HG02938 (cell line): ENCODE results near the gene PRTN3.
"Not testable (repeated sequence)": the region's sequence is repeated elsewhere in the genome, so short reads cannot be mapped to it uniquely, and the experiment has no call there.

Source experiments
- ATAC-seq: cut with Tn5 transposase; IDR thresholded peaks from one replicate; pipeline ENCODE4 v1.9.1; 2021; ENCODE audit warnings: mild to moderate bottlenecking, moderate library complexity; ENCODE audit not compliant: unreplicated experiment

PRTN3 gene

DNA sequence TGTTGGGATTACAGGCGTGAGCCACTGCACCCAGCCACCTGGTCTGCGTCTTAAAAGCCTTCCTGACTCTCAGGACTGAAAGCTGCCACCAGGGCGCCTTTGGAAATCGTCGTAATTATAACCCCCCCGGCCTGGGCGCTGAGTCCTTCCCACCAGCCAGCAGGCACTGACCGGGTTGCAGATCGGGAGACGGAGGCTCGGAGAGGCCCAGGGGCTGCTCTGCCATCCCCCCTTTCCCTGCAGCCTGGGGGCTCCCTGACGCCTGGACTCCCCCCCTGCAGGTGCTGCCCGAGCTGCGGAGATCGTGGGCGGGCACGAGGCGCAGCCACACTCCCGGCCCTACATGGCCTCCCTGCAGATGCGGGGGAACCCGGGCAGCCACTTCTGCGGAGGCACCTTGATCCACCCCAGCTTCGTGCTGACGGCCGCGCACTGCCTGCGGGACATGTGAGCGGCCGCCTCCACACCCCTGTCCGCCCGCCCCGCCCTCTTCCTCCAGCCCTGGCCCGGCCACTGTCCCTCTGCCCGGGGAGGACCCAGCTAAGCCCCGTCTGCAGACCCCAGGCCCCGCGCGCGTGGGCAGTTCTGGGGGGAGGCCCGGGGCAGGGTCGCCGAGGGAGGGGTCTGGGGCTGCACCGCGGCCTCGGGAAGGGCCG lies 2.5 kb downstream of the PRTN3 start:
- ATAC-seq = no peak

DNA sequence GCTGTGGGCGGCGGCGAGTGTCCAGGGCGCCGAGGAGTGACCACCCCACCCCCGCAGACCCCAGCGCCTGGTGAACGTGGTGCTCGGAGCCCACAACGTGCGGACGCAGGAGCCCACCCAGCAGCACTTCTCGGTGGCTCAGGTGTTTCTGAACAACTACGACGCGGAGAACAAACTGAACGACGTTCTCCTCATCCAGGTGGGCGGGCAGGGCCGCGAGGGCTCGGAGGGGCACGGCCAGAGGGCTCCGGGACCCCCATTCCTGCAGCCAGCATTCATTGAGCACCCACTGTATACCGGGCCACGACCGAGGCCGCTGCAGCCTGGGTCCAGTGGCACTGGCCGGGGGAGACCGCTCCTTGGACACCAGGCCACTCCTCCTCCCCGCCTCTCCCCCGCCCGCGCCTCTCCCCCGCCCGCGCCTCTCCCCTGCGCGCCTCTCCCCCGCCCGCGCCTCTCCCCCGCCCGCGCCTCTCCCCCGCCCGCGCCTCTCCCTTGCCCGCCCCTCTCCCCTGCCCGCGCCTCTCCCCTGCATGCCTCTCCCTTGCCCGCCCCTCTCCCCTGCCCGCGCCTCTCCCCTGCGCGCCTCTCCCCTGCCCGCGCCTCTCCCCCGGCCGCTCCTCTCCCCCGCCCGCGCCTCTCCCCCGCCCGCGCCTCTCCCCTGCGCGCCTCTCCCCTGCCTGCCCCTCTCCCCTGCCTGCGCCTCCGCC lies 3.2 kb downstream of the PRTN3 start:
- ATAC-seq = no peak

DNA sequence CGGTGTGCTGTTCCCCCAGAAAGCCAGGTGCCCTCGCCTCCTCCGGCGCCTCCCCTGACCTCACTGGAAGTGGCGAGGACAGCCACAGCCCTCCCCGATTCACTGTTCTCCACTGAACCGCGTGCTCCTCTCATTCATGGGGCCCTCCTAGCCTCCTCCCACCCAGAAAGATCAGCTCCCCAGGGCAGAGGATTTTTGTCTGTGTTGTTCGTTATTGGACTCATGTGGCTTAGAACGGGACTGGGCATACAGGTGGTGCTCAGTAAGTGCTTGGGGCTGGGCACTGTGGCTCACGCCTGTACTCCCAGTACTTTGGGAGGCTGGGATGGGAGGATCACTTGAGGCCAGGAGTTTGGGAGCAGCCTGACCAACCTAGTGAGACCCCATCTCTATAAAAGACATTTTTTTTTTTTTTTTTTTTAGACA lies 3.8 kb downstream of the PRTN3 start:
- ATAC-seq = no peak

DNA sequence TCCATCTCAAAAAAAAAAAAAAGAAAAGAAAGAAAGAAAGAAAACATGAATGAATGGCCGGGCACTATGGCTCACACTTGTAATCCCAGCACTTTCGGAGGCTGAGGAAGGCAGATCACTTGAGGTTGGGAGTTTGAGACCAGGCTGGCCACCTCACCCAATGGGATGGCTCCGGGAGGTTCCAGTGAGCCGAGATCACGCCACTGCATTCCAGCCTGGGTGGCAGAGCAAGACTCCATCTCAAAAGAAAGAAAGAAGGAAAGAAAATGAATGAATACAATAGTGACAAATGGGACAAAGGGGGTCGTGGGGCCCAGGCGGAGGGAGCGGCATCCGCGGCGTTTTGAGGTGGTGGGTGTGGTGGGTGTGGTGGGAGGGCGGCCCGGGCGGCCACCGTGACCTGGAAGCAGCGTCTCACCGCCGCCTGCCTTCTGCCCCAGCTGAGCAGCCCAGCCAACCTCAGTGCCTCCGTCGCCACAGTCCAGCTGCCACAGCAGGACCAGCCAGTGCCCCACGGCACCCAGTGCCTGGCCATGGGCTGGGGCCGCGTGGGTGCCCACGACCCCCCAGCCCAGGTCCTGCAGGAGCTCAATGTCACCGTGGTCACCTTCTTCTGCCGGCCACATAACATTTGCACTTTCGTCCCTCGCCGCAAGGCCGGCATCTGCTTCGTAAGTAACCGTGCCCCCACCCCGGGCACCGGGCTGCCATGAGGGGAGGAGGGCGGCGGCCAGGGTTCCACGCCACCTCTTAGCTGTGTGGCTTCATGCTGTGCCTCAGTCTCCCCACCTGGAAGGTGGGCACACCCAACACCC lies 5.1 kb downstream of the PRTN3 start:
- ATAC-seq = no peak

DNA sequence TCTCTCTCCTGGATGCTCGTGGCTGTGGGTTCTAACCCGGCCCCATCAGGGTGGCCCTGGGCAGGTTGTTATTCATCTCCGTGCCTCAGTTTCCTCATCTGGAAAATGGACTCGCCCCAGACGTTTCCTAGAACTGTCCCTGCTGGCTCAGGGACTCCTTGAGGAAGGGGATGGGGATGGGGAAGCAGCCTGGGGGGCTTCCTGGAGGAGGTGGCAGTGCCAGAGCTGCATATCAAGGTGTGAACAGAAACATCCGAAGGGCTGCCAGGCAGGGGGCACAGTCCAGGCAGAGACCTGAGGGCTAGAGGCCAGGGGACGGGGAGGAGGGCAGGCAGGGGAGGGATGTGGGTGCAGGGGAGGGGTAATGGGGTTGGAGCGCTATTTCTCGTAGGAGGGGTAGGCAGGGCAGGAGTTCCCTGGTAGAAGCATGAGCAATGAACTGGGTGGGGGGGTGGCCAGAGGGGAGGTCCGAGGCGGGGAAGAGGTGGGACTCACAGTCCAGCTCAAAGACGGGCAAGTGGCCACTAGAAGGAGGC lies 7.7 kb downstream of the PRTN3 start:
- no peak for ATAC-seq

DNA sequence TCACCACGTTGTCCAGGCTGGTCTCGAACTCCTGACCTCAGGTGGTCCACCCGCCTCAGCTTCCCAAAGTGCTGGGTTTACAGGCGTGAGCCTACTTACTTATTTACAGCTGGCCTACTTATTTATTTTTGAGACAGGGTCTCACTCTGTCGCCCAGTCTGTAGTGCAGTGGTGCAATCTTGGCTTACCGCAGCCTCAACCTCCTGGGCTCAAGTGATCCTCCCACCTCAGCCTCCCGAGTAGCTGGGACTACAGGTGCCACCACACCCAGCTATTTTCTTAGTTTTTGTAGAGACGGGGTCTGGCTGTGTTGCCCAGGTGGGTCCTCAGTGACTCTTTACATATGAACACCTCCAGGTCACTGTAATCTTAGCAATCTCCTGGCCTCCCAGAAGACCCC lies 8.4 kb downstream of the PRTN3 start:
- not testable (repeated sequence) for ATAC-seq

DNA sequence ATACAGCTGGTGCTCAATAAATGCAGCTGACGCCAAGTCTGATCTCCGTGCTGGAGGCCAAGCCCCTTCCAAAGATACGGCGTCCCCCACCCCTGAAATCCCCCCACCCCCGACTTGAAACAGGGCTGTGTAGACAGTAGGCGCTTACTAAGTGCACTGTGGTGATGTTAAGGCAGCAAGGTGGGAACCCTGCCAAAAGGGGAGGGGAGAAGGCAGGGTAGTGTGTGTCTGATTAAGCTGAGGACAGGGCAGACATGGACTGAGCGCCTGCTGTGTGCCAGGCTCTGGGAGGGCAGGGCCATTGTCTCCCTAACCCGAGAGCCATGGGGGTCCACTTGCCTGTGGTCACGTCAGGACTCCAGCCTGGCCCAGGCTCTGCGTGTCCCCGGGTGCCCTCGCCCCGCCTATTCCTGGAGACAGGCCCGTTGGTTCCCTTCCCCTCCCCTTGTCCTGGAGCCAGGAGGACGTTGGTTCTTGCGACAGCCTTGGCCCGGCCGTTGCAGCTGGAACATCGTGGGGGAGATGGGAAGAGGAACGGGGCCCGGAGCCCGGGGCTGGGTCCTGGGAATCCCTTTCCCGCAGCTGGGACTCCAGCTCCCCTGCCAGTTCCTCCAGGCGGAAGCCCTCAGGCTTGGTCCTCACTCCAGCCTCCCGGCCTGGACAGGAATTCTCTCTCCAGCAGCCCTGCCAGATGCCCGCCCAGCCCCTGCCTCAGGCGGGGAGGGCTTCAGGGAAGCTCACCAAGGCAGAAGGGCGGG lies 9.6 kb downstream of the PRTN3 start:
- ATAC-seq = no peak

DNA sequence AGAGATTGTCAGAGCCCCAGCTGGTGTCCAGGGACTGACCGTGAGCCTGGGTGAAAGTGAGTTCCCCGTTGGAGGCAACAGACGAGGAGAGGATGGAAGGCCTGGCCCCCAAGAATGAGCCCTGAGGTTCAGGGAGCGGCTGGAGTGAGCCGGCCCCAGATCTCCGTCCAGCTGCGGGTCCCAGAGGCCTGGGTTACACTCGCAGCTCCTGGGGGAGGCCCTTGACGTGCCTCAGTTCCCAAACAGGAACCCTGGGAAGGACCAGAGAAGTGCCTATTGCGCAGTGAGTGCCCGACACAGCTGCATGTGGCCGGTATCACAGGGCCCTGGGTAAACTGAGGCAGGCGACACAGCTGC lies 10.2 kb downstream of the PRTN3 start:
- ATAC-seq = no peak

DNA sequence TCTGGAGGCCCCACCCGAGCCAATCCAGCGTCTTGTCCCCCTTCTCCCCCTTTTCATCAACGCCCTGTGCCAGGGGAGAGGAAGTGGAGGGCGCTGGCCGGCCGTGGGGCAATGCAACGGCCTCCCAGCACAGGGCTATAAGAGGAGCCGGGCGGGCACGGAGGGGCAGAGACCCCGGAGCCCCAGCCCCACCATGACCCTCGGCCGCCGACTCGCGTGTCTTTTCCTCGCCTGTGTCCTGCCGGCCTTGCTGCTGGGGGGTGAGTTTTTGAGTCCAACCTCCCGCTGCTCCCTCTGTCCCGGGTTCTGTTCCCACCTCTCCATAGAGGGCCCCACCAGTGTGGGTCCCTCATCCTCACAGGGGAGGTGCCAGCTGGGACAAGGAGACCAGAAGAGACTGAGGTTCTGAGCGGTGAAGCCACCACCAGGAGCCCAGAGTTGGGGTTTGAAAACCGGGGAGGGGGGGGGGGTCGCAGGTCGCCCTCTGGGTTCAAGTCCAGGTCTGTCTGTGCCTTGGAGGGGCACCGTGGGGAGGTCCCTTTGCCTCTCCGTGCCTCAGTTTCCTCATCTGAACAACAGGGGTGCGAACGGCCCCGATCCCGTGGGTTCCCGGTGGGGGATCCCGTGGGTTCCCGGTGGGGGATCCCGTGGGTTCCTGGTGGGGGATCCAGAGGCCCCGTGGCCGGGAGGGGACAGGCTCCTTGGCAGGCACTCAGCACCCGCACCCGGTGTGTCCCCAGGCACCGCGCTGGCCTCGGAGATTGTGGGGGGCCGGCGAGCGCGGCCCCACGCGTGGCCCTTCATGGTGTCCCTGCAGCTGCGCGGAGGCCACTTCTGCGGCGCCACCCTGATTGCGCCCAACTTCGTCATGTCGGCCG lies 11.6 kb downstream of the PRTN3 start, which contains the start of gene ELANE:
ELANE (plus strand) TSS at position 168 of the 878 bp plus-strand sequence; CDS start at position 194, 26 bp downstream.
- ATAC-seq = no peak

DNA sequence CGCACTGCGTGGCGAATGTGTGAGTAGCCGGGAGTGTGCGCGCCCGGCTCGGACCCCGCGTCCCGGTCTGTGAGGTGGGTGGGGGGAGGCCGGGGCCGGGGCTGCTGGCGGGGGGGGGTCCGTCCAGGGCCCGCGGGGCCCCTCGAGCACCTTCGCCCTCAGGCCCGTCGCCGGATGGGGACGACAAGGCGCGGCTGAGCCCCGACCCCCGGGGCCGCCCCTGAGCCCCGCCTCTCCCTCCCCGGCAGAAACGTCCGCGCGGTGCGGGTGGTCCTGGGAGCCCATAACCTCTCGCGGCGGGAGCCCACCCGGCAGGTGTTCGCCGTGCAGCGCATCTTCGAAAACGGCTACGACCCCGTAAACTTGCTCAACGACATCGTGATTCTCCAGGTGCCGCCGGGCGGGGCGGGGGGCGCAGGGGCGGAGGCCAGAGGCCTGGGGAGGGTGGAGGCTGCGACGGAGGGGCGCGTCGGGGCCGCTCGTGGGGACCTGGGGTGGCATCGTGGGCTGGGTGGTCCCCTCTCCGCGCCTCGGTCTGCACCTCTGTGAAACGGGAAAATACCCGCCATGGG lies 12.3 kb downstream of the PRTN3 start:
- ATAC-seq = no peak

DNA sequence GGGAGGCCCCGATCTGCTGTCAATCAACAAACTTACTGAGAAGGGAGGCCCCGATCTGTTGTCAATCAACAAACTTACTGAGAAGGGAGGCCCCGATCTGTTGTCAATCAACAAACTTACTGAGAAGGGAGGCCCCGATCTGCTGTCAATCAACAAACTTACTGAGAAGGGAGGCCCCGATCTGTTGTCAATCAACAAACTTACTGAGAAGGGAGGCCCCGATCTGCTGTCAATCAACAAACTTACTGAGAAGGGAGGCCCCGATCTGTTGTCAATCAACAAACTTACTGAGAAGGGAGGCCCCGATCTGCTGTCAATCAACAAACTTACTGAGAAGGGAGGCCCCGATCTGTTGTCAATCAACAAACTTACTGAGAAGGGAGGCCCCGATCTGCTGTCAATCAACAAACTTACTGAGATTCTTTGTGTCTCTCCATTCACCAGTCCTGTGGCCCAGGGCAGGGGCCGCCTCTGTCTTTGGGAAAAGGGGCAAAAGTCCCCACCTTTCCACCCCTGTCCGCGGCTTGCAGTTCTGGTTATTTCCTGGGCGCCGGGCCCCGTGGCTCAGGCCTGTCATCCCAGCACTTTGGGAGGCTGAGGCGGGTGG lies 12.9 kb downstream of the PRTN3 start:
- not testable (repeated sequence) for ATAC-seq

DNA sequence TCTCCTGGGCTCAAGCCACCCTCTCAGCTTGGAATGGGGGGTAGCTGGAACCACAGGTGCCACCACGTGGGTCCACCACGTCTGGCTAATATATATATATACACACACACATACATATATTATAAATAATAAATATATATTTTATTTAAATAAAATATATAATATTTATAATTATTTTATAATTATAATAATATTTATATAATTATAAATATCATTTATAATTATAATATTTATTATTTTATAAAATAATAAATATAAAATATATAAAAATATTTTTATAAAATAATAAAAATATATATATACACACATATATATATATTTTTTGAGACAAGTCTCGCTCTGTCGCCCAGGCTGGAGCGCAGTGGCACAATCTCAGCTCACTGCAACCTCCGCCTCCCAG lies 13.8 kb downstream of the PRTN3 start:
- no peak for ATAC-seq

DNA sequence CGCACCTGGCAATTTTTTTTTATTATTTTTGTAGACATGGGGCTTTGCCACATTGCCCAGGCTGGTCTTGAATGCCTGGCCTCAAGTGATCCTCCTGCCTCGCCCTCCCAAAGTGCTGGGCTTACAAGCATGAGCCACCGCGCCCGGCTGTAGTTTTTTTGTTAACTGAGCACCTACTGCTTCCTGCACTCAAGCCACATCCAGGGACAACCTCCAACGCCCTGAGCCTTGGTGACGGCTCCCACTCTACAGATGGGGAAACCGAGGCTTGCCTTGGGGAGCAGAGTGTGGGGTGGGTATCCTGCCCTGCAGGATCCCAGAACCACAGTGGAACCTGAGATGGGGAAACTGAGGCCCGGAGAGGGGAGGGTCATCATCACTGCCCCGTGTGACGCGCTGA lies 14.3 kb downstream of the PRTN3 start:
- no peak for ATAC-seq

DNA sequence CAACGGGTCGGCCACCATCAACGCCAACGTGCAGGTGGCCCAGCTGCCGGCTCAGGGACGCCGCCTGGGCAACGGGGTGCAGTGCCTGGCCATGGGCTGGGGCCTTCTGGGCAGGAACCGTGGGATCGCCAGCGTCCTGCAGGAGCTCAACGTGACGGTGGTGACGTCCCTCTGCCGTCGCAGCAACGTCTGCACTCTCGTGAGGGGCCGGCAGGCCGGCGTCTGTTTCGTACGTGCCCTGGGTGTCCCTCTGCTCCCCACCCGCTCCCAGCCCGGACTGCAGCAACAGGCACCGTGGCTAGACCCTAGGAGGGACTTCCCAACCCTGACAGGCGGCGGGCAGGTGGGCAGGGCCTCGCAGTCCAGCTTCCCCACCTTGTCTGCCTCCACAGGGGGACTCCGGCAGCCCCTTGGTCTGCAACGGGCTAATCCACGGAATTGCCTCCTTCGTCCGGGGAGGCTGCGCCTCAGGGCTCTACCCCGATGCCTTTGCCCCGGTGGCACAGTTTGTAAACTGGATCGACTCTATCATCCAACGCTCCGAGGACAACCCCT lies 14.8 kb downstream of the PRTN3 start:
- no peak for ATAC-seq

DNA sequence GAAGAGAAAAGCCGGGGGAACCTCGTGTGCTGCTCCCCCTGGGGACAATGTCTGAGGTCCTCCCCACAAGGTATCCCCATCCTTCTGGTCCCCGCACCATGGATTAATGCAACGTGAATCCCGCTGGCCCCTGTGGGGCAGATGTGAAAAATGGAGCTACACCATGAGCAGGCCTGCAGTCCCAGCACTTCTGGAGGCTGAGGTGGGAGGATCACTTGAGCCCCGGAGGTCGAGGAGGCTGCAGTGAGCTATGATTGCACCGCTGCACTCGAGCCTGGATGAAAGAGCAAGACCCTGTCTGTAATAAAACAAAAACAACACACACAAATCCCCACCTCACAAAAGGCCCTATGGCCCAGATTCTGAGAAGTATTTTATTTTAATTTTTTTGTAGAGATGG lies 17.5 kb downstream of the PRTN3 start:
- no peak for ATAC-seq

DNA sequence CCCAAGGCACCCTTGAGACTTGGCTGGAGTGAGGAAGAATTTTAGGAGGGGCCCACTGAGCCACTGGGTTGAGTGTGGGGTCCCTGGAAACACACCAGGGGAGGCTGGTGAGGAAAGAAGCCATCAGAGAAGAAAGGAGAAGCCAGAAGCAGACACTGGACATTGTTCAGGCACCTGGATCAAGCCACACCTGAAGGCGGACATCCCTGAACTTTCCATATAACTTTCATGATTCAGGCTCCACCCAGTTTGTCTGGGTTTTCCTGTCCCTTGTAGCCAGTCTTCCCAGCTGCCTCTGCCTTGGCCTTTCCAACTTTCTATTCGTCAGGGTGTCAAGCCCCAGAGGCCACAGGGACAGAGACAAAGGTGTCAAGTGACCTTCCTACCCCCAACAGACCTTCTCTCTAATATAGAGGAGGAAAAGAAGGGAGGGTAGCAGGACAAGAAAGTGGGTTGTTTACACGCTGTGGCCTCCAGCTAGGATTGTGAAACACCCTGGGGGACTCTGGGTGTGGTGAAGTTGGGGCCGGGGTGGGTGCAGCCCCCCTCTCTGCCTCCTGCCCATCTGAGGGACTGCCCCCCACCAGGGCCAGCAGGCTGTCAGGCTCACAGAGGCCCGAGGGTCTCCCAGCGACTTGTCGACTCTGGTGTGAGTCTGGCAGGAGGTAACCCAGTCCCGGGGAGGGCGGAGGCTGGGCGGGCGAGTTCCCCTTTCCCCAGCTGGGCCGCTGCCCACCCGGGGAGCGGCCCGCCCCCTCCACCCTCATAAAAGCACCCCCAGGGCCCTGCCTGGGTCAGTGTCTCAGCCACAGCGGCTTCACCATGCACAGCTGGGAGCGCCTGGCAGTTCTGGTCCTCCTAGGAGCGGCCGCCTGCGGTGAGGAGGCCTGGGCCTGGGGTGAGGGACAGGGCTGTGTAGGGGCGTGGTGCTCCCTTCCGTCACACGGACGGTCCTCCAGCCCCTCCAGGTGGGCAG lies 18.4 kb downstream of the PRTN3 start, which contains the start of gene CFD:
CFD (plus strand) TSS at position 797 of the 976 bp plus-strand sequence; CDS start at position 823, 26 bp downstream.
- no peak for ATAC-seq

DNA sequence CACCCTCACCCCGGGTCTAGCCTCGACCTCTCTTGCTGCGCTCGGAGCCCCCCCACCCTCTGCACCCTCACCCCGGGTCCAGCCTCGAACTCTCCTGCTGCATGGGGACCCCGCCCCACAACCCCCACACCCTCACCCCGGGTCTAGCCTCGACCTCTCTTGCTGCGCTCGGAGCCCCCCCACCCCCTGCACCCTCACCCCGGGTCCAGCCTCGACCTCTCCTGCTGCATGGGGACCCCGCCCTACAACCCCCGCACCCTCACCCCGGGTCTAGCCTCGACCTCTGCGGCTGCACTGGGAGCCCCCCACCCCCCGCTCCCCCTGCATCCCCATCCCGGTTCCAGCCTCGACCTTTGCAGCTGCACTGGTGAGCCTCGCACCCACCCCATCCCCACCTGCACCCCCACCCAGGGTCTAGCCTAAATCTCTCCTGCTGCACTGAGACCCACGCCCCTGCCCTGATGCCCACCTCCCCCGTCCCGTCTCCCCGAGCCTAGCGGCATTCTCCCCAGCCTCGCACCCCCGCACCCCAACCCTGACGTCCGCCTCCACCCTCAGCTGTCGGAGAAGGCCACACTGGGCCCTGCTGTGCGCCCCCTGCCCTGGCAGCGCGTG lies 20.4 kb downstream of the PRTN3 start:
- ATAC-seq = no peak
